ENCODE results near the gene MAP1LC3B.

The MAP1LC3B gene

GRCh38 chr16:87391950-87392820 is at the start of gene MAP1LC3B:
MAP1LC3B (plus strand) TSS chr16:87392336; CDS start chr16:87392428, 92 bp downstream.
- peak; percentile 87 for DNase-seq

- no peak for DNase-seq
These were observed 49.6 kb upstream of the MAP1LC3B start for GRCh38 chr16:87342504-87342903.

- DNase-seq: no peak
These were observed 49.0 kb upstream of the MAP1LC3B start for GRCh38 chr16:87342978-87343752.

- DNase-seq: no peak
These were observed 48.4 kb upstream of the MAP1LC3B start for GRCh38 chr16:87343753-87344050.

GRCh38 chr16:87344165-87344930 is 47.8 kb upstream of the MAP1LC3B start:
- DNase-seq: no peak

- DNase-seq: no peak
These were observed 47.1 kb upstream of the MAP1LC3B start for GRCh38 chr16:87344931-87345631.

- DNase-seq: no peak
These were observed 46.3 kb upstream of the MAP1LC3B start for GRCh38 chr16:87345726-87346424.

- no peak for DNase-seq
These were observed 45.5 kb upstream of the MAP1LC3B start for GRCh38 chr16:87346517-87347060.

GRCh38 chr16:87347932-87348615 is 44.1 kb upstream of the MAP1LC3B start:
- DNase-seq: no peak

GRCh38 chr16:87348616-87349157 is 43.4 kb upstream of the MAP1LC3B start:
- DNase-seq: no peak

GRCh38 chr16:87350031-87350430 is 42.1 kb upstream of the MAP1LC3B start:
- DNase-seq: no peak

- DNase-seq: no peak
These were observed 41.3 kb upstream of the MAP1LC3B start for GRCh38 chr16:87350681-87351319.

- DNase-seq: no peak
These were observed 40.8 kb upstream of the MAP1LC3B start for GRCh38 chr16:87351320-87351698.

GRCh38 chr16:87352818-87353217 is 39.3 kb upstream of the MAP1LC3B start:
- DNase-seq: no peak

GRCh38 chr16:87353613-87354012 is 38.5 kb upstream of the MAP1LC3B start:
- no peak for DNase-seq

- DNase-seq: no peak
These were observed 35.7 kb upstream of the MAP1LC3B start for GRCh38 chr16:87356491-87356853.

- no peak for DNase-seq
These were observed 33.9 kb upstream of the MAP1LC3B start for GRCh38 chr16:87358250-87358649.

GRCh38 chr16:87358696-87359095 is 33.4 kb upstream of the MAP1LC3B start:
- DNase-seq: no peak

- no peak for DNase-seq
These were observed 33.0 kb upstream of the MAP1LC3B start for GRCh38 chr16:87359121-87359520.

GRCh38 chr16:87360862-87361610 is 31.1 kb upstream of the MAP1LC3B start:
- no peak for DNase-seq
